Measurements from ENCODE around the gene CAPN7.

DNA sequence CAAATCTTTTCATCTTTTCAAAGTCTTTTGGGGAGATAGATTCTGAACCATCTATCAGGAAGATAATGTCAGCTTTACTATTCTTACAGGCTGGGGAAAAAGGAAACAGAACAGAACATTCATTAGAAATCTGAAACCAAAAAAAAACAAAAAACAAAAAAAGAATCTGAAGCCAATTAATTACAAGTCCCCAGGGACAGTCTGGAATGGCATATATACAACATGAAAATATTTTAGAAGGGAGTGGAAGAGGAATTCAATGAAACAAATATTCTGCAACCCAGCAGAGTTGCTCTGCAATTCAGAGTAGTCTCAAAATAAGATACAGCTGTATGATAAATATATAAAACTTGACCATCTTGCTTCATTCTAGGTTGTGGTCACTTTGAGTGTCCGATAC is 41.7 kb upstream of the CAPN7 start:
- TF ChIP-seq, protein P1, sequence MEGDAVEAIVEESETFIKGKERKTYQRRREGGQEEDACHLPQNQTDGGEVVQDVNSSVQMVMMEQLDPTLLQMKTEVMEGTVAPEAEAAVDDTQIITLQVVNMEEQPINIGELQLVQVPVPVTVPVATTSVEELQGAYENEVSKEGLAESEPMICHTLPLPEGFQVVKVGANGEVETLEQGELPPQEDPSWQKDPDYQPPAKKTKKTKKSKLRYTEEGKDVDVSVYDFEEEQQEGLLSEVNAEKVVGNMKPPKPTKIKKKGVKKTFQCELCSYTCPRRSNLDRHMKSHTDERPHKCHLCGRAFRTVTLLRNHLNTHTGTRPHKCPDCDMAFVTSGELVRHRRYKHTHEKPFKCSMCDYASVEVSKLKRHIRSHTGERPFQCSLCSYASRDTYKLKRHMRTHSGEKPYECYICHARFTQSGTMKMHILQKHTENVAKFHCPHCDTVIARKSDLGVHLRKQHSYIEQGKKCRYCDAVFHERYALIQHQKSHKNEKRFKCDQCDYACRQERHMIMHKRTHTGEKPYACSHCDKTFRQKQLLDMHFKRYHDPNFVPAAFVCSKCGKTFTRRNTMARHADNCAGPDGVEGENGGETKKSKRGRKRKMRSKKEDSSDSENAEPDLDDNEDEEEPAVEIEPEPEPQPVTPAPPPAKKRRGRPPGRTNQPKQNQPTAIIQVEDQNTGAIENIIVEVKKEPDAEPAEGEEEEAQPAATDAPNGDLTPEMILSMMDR (IDR thresholded peaks at IDR 0.05), result no peak
- TF ChIP-seq POLR2A (IDR thresholded peaks at IDR 0.05), result no peak
